Stimulated activated CD8-positive, alpha-beta memory T cell treated with anti-CD3 and anti-CD28 coated beads, Interleukin-2, amount 100 ng/mL, for 48 hours (primary cell): Measurements from ENCODE around the gene KCNK10.
A peak's percentile ranks its signal among the peaks of the same experiment; 100 is the strongest.

Experiments used
- DNase-seq, 2 donors: peaks; one replicate each; pipeline ENCODE4 v3.0.0-alpha.2; 2020; ENCODE audit warnings: low read depth in 2 of 2

The KCNK10 gene

GRCh38 chr14:88185843-88186242 lies 137.2 kb downstream of the KCNK10 start:
- no peak for DNase-seq

- DNase-seq: no peak
Observed at GRCh38 chr14:88184956-88185355, 138.1 kb downstream of the KCNK10 start.

DNA sequence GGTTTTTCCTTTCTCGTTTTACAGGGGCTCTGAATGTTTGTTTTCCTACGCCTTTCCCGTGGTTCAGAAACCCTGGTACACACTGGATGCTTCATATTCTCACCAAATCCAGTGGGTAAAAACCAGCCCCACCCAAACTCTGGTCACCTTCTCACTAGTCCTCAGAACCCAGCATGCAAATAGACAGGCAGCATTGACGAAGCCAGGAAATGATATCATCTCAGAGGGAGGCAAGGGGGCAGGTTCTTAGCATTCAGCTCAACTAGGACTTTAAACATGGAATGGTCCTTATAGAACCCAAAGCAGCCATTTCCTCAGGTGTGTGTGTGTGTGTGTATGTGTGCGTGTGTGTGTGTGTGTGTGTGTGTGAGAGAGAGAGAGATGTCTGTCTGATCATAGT lies 142.0 kb downstream of the KCNK10 start:
- no peak for DNase-seq

DNA sequence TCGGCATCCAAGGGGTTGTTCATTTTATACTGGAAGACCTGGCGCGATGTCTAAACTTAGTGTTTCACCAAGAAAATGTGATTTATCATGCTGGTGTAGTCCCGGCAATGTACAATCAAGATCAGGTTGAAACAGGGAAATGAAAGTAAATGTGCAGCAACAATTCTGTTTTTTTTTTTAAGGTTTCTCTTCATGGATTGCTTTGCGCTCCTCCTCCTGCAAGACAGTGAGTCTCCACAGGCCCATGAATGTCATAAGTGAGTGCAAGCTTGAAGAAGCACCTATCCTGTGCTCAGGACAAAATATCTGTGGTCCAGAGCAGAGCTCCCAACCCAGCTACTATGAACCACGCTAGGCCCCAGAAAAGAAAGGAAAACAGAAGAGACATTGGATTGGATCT lies 143.4 kb downstream of the KCNK10 start:
- no peak for DNase-seq

- no peak for DNase-seq
Observed at GRCh38 chr14:88170333-88170732, 152.7 kb downstream of the KCNK10 start.

GRCh38 chr14:88168498-88169165 lies 154.4 kb downstream of the KCNK10 start:
- DNase-seq: peak; percentile 7 to 13

DNA sequence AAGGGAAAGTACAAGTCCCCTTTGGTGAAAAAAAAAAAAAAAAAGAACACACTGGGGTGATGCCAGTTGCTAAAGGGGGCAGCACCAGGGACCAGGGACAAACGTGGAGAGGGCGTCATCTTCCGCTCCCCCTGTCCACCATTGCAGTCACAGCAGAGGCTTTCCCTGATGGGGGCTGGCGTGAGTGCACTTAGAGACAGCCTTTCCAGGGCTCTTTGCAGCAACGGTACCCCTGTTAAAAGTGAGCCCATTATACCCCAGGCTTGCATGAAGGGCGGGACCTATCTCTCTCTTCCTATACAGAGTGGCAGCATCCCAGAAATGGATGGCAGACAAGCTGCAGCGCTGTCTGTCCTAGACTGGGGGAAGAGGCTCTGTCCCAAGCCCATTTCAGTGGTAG lies 155.0 kb downstream of the KCNK10 start:
- DNase-seq: no peak

- DNase-seq: no peak
Observed at GRCh38 chr14:88166616-88167015, 156.5 kb downstream of the KCNK10 start.

DNA sequence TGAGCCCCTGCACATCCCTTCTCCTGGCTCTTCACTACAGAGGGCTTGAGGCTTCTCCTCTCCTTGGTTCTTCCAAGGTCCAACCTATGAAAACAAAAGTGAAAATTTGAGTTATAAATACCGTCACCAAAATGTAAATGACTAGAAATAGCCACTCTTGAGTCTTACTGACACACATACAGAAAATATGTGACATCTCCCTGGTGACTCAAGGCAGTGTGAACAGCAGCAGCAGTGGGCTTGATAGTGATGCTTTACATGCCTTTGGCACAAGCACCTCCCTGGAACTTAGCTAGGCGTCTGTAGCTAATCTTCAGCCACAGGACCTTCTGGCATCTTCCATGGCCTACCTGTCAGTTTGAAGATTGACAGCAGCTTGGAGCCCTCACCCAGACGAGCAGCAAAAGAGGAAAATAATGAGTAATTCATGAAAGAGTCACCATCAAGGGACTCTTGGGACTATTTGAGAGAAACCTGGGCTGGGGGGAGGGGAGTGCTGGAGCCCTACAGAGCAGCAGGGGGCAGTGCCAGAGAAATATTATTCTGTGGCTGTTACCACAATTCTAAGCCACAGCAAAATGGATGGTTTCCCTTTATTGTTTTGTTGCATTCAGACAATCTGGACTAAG lies 158.0 kb downstream of the KCNK10 start:
- no peak for DNase-seq

DNA sequence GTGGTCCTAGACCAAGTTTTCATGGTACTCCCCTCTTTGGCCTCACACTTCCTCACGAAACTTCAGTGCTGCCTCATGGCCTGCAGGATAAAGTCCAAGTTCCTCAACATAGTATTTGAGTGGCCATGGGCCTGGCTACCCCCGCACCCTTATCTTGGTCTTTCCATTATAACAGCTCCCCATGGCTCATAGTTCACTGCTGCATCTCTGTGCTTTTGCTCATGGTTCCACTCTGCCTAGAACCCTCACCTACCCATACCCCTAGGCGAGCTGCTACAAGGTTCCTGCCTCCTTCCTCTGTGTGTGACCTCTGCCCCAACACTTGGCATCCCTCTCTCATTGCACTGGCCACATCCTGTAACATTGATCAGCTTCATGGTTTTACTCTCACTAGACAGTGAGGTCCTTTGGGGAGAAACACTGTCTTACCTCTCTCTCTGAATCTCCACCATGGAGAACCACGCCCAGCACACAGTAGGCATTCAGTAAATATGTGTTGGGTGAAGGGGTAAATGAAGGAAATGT lies 159.3 kb downstream of the KCNK10 start:
- no peak for DNase-seq

DNA sequence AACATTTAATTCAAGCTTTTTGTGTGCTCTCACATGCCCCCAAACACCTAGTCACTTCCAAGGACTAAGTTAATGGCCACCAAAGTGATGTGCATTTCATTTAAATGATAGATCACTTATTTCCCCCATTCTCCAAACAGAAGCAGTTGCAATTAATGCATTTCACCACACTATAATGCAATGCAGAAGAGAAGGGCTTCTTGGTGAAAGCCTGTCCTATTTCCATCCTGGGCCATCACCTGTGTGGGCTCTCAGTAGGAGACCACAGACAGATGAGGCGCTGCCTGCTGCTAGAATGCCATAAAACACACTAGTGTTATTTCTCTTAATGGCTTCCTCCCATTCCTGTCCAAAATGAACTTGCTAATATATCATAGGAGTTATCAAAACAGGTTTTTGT lies 166.9 kb downstream of the KCNK10 start:
- no peak for DNase-seq

- DNase-seq: no peak
Observed at GRCh38 chr14:88154926-88155325, 168.1 kb downstream of the KCNK10 start.

DNA sequence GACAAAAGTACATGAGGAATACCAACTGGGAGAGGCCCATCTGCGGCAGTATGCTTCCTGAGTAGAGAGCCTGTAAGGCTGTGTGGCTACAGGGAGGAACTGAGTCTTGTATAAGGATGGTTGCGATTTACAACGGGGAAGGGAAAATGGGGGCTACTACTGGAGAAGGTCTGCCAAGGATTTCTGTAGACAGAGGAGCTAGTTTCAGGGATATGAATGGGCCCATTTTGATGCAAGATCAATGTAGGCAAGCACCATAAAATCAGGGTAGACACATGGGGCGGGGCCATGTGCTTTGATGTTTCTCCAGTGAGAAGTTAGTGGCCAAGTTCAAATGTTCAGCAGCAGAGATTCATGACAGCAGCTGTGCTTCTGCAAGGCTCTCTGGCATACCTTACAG lies 168.7 kb downstream of the KCNK10 start:
- no peak for DNase-seq

DNA sequence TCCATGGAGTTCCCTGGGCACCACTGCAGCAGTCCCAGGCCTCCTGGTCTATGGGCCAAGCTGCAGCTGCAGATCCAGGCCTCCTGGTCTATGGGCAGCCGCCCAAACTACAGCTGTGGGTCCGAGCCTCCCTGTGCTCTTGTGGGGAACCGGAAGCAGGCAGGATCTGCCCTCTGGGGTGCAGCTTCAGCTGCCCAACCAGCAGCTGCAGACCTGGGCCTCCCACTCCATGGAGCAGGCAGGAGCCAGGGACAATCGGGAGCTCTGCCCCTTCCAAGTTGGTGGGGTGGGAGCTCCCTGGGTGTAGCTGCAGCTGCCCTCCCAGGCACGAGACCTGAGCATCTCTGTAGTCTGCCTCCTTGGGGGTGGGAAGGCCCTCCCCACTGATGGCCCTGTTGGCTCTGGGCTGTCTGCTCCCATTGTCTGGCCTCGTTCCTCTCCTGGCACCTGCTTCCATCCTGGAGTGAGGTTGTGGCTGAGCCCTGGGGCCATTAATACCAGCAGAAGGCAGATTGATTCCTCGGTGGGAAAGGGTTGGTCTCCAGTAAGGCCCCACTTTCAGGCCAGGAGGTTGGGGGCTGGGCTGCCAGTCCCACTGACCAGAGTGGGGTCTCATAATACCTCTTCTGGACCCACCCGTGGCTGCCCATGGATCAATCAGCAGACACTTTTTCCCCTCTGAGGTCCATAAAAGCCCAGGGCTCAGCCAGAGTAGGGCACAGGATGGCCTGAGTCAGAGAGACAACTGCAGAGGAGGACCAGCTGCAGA lies 176.0 kb downstream of the KCNK10 start:
- no peak for DNase-seq

- no peak for DNase-seq
Observed at GRCh38 chr14:88143810-88144209, 179.3 kb downstream of the KCNK10 start.

GRCh38 chr14:88142997-88143396 lies 180.1 kb downstream of the KCNK10 start:
- DNase-seq: no peak

DNA sequence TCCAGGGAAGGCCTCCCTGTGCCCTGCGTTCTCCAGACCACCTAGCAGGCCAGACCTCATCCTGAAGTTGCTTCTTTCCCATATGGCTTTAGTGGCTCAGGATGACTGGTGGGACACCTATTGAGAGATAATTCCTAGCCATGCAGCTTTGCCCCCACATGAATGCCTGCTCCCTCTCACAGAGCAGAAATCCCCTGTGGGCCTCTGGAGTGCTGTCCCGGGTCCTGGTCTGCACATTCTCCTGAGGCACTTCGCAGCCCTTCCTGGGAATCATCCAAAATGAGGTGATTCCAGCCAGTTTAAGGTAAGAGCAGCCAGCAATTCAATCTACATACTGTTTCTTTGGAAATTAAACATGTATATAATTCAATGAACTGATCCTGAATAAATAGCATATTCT lies 182.2 kb downstream of the KCNK10 start:
- no peak for DNase-seq

GRCh38 chr14:88137327-88137726 lies 185.7 kb downstream of the KCNK10 start:
- no peak for DNase-seq
